Measurements from ENCODE around the gene VWCE. TPM values are rescaled to one million over a fixed set of nuclear protein-coding genes. Genes with fewer than 3 reads are reported as not detected.

Gene VWCE
- total RNA-seq, 1 experiment from 2014 or later, result 17.7 TPM

Other genes starting within 250 kb of the VWCE start
- gene CD5, start 192.8 kb downstream of the VWCE start, total RNA-seq (2022), result not detected in 2 replicates
- 36.0 and 36.3 TPM in 2 replicates for gene VPS37C, start 133.9 kb downstream of the VWCE start, total RNA-seq (2022)
- not detected in 2 replicates for gene PGA3, start 91.8 kb downstream of the VWCE start, total RNA-seq (2022)
- not detected in 2 replicates for gene PGA4, start 73.0 kb downstream of the VWCE start, total RNA-seq (2022)
- not detected in 2 replicates for gene PGA5, start 54.1 kb downstream of the VWCE start, total RNA-seq (2022)
- gene DDB1, start 37.8 kb upstream of the VWCE start, total RNA-seq (2022), result 284 and 303 TPM in 2 replicates
- 86.2 and 99.0 TPM in 2 replicates for gene TKFC, start 37.9 kb upstream of the VWCE start, total RNA-seq (2022)
- 33.6 and 34.9 TPM in 2 replicates for gene CYB561A3, start 66.6 kb upstream of the VWCE start, total RNA-seq (2022)
- gene TMEM138, start 67.1 kb upstream of the VWCE start, total RNA-seq (2022), result 46.3 and 48.3 TPM in 2 replicates
- gene TMEM216, start 97.3 kb upstream of the VWCE start, total RNA-seq (2022), result 27.1 and 27.5 TPM in 2 replicates
- gene CPSF7, start 134.7 kb upstream of the VWCE start, total RNA-seq (2022), result 123 and 128 TPM in 2 replicates
- gene SDHAF2, start 134.8 kb upstream of the VWCE start, total RNA-seq (2022), result 49.2 and 52.1 TPM in 2 replicates
- 0.34 TPM in 1 of 2 replicates, not detected in the other for gene LRRC10B, start 213.4 kb upstream of the VWCE start, total RNA-seq (2022)

Measured in Caco-2 (cell line).